K562 (cell line): Measurements from ENCODE around the gene TEX101. TPM values are rescaled to one million over a fixed set of nuclear protein-coding genes. Genes with fewer than 3 reads are reported as not detected.

Experiments used
- ESRRB ChIP-seq: fragments of 250-450 bp; sonication (Bioruptor Pico); IDR thresholded peaks from 2 replicates; pipeline ENCODE4 v1.5.0; 2020; ENCODE audit warnings: mild to moderate bottlenecking, moderate library complexity, borderline replicate concordance
- polyA plus RNA-seq, 8 experiments: library from polyadenylated mRNA; depleted of rRNA in 4 of 8; stranded (reverse) in 5 of 8; unstranded in 3 of 8; fragments of >200 nt; fragmentation: Nextera tagmentation in 2 of 8; fragmentation: Illumina TruSeq in 1 of 8; extraction: Ambion mirVana in 2 of 8; extraction: Trizol in 1 of 8; gene quantifications; 2 replicates each; pipeline versions ENCODE4 v1.2.1 to v1.2.3, GENCODE V29; 2011 to 2014; ENCODE audit warnings: inconsistent platforms in 1 of 8, missing spikeins in 1 of 8
- total RNA-seq, 7 experiments: library from RNA; depleted of rRNA in 6 of 7; stranded (reverse); fragments of >200 nt in 6 of 7; fragmentation: Illumina TruSeq in 2 of 7; extraction: Trizol in 2 of 7; gene quantifications; 2 replicates each; pipeline versions ENCODE4 v1.2.1 to v1.2.3, GENCODE V29; 2011 to 2021; ENCODE audit warnings: low replicate concordance in 1 of 7
- TF ChIP-seq, protein P1 (sequence below), 2 experiments: fragments of 150-350 bp in 1 of 2; IDR thresholded peaks; 2 replicates each; pipeline ENCODE4 v1.6.1; 2012 to 2016; ENCODE audit warnings: low read depth in 2 of 2, low read length in 2 of 2, mild to moderate bottlenecking in 1 of 2, moderate library complexity in 1 of 2
- TF ChIP-seq, protein P2 (sequence below), 2 experiments: fragments of 250-450 bp in 1 of 2; fragments of 450-650 bp in 1 of 2; sonication (Bioruptor Pico) in 1 of 2; IDR thresholded peaks; 2 replicates each; pipeline versions ENCODE4 v1.6.1 to v1.8.0; 2016 to 2021; ENCODE audit warnings: mild to moderate bottlenecking in 2 of 2, moderate library complexity in 2 of 2, missing compliant biosample characterization in 1 of 2, missing genetic modification characterization in 1 of 2

TEX101 gene
- total and polyA plus RNA-seq, 9 of the 15 experiments (the other 6 are each of a cell fraction or from before 2014, with no cell fraction given), result 0.10 to 0.36 (median 0.14) TPM; not detected in 6

DNA sequence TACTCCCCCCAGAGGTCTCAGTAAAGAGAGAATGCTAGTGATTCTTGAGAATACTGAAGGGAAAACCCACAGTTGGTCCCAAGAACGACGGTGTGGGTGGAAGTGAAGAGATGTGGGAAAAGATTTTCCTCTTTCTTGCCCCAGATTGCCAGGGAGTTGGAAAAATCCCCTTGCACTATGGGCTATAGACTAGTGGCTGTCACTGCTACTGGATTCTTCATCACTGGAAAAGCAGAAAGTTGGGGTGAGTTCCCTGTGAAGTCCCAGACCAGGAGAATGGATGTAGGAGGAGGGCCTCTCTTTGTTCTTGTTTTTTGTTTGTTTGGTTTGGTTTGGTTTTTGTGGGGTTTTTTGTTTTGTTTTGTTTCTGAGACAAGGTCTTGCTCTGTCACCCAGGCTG, 39.3 kb downstream of the TEX101 start (continued):
- TF ChIP-seq, protein P1, sequence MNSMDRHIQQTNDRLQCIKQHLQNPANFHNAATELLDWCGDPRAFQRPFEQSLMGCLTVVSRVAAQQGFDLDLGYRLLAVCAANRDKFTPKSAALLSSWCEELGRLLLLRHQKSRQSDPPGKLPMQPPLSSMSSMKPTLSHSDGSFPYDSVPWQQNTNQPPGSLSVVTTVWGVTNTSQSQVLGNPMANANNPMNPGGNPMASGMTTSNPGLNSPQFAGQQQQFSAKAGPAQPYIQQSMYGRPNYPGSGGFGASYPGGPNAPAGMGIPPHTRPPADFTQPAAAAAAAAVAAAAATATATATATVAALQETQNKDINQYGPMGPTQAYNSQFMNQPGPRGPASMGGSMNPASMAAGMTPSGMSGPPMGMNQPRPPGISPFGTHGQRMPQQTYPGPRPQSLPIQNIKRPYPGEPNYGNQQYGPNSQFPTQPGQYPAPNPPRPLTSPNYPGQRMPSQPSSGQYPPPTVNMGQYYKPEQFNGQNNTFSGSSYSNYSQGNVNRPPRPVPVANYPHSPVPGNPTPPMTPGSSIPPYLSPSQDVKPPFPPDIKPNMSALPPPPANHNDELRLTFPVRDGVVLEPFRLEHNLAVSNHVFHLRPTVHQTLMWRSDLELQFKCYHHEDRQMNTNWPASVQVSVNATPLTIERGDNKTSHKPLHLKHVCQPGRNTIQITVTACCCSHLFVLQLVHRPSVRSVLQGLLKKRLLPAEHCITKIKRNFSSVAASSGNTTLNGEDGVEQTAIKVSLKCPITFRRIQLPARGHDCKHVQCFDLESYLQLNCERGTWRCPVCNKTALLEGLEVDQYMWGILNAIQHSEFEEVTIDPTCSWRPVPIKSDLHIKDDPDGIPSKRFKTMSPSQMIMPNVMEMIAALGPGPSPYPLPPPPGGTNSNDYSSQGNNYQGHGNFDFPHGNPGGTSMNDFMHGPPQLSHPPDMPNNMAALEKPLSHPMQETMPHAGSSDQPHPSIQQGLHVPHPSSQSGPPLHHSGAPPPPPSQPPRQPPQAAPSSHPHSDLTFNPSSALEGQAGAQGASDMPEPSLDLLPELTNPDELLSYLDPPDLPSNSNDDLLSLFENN (IDR thresholded peaks at IDR 0.05; ENCODE audit: low read depth in 2 of 2, low read length in 2 of 2), result no peak
- TF ChIP-seq, protein P2, sequence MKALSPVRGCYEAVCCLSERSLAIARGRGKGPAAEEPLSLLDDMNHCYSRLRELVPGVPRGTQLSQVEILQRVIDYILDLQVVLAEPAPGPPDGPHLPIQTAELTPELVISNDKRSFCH (CRISPR knock-in tag; IDR thresholded peaks at IDR 0.05), result no peak
- TF ChIP-seq, protein P2 (tag; IDR thresholded peaks at IDR 0.05), result no peak
- no peak for TF ChIP-seq ESRRB (CRISPR knock-in tag)
